Cardiac septum (tissue), 1 donor: ENCODE data around the gene DNAH1. TPM values are rescaled to one million over a fixed set of nuclear protein-coding genes. Genes with fewer than 3 reads are reported as not detected.
"Not testable (repeated sequence)": the region's sequence is repeated elsewhere in the genome, so short reads cannot be mapped to it uniquely, and the experiment has no call there.

Experiments
- DNase-seq: peaks from one replicate; pipeline ENCODE4 v3.0.0-alpha.2; 2020; ENCODE audit warnings: low spot score
- intact Hi-C: fragments of 100-400 bp; cut with DNase I; formaldehyde crosslinking; loops from one replicate; pipeline ENCODE4 v1.14.0; 2022
- long read RNA-seq: library from polyadenylated mRNA; unstranded; transcript quantifications from one replicate; pipeline ENCODE4 v2.0.0, GENCODE V29; 2021
- total RNA-seq: library from RNA; stranded (reverse); fragmentation: NEBNext Ultra II Directional; extraction: Animal tissue kit (Norgen Biotek cat#: 25700); gene quantifications from one replicate; pipeline ENCODE4 v1.2.1, GENCODE V29; 2021
- donor health status: DM: no; HTN: no; CAD: no.

DNAH1 gene
- total RNA-seq = 4.2 TPM
- long read RNA-seq, partial matches to known transcripts = 2 of 6 reads
- long read RNA-seq, other reads (novel, unspliced or antisense) = 4 of 6 reads

GRCh38 chr3:52315977-52316764, at the start of gene DNAH1:
Gene DNAH1 (plus strand): TSS chr3:52316319. CDS start chr3:52322443, 6,124 bp downstream.
- no peak for DNase-seq
- intact Hi-C loops = no loop called here

GRCh38 chr3:52268036-52268435, 48.1 kb upstream of the DNAH1 start:
- intact Hi-C loops = no loop called here
- DNase-seq = no peak

- intact Hi-C loops = no loop called here
- no peak for DNase-seq
These were observed 46.3 kb upstream of the DNAH1 start for GRCh38 chr3:52269776-52270175.

GRCh38 chr3:52270252-52270754, 45.8 kb upstream of the DNAH1 start:
- intact Hi-C loops = no loop called here
- DNase-seq = no peak

GRCh38 chr3:52272172-52272571, 43.9 kb upstream of the DNAH1 start:
- intact Hi-C loops, DNase-seq: not testable (repeated sequence)

GRCh38 chr3:52272831-52273230, 43.3 kb upstream of the DNAH1 start:
- DNase-seq = no peak
- intact Hi-C loops = no loop called here

GRCh38 chr3:52274781-52275180, 41.3 kb upstream of the DNAH1 start:
- intact Hi-C loops = not testable (repeated sequence)

GRCh38 chr3:52277071-52277964, 38.8 kb upstream of the DNAH1 start:
- peak; percentile 88 for DNase-seq
- intact Hi-C loops = no loop called here

More at GRCh38 chr3:52274781-52275180, 41.3 kb upstream of the DNAH1 start:
- not testable (repeated sequence) for DNase-seq

GRCh38 chr3:52277972-52278509, 38.1 kb upstream of the DNAH1 start:
- peak; percentile 86 for DNase-seq

GRCh38 chr3:52278510-52279069, 37.5 kb upstream of the DNAH1 start, which contains the start of gene WDR82:
Gene WDR82 (minus strand): TSS chr3:52278649. CDS start chr3:52278361, 288 bp downstream.
- intact Hi-C loops = loop anchor here (2.0 kb wide), 1 partner anchor 44 kb away; no protein-coding TSS in a partner anchor
- DNase-seq = peak; percentile 99

More at GRCh38 chr3:52277972-52278509, 38.1 kb upstream of the DNAH1 start:
- intact Hi-C loops = loop anchor here (2.0 kb wide), 1 partner anchor 43 kb away; no protein-coding TSS in a partner anchor

GRCh38 chr3:52279596-52279995, 36.5 kb upstream of the DNAH1 start:
- intact Hi-C loops = loop anchor here (2.0 kb wide), 1 partner anchor 45 kb away; no protein-coding TSS in a partner anchor
- no peak for DNase-seq

- no peak for DNase-seq
- intact Hi-C loops = no loop called here
These were observed 36.1 kb upstream of the DNAH1 start for GRCh38 chr3:52280050-52280461.

- no peak for DNase-seq
- intact Hi-C loops = no loop called here
These were observed 33.9 kb upstream of the DNAH1 start for GRCh38 chr3:52281981-52282801.

GRCh38 chr3:52283306-52283705, 32.8 kb upstream of the DNAH1 start:
- DNase-seq = no peak
- intact Hi-C loops = no loop called here

GRCh38 chr3:52284051-52284450, 32.1 kb upstream of the DNAH1 start:
- intact Hi-C loops, DNase-seq: not testable (repeated sequence)

- DNase-seq = no peak
- intact Hi-C loops = loop anchor here (5.0 kb wide), 1 partner anchor 121 kb away; no protein-coding TSS in a partner anchor
These were observed 29.4 kb upstream of the DNAH1 start for GRCh38 chr3:52286777-52287110.

- DNase-seq = no peak
- intact Hi-C loops = loop anchor here (5.0 kb wide), 1 partner anchor 119 kb away; no protein-coding TSS in a partner anchor
These were observed 27.4 kb upstream of the DNAH1 start for GRCh38 chr3:52288674-52289073.

GRCh38 chr3:52289338-52289746, 26.8 kb upstream of the DNAH1 start:
- intact Hi-C loops = loop anchor here (5.0 kb wide), 1 partner anchor 118 kb away; no protein-coding TSS in a partner anchor
- peak; percentile 26 for DNase-seq
